ENCODE results near the gene ACACB.
A peak's percentile ranks its signal among the peaks of the same experiment; 100 is the strongest.

Gene ACACB

DNA sequence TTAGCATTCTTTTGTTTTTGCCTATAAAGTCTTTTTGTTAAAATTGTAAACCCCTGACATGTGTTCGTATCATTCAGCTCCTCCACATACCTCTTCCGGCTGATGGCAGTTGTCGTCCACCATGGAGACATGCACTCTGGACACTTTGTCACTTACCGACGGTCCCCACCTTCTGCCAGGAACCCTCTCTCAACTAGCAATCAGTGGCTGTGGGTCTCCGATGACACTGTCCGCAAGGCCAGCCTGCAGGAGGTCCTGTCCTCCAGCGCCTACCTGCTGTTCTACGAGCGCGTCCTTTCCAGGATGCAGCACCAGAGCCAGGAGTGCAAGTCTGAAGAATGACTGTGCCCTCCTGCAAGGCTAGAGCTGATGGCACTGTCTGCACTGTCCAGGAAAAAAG, 30.8 kb upstream of the ACACB start:
- Histone ChIP-seq H3K36me3 (ENCODE audit: control insufficient read depth, insufficient read depth, low read length) (peaks cover 15% of the 10 kb centered on the region), H3K4me3 (replicated peaks; ENCODE audit: low read depth, low read length) (no peak overlapping the region), H3K27me3 (replicated peaks; ENCODE audit: control insufficient read depth, insufficient read depth, low read length) (no peaks in the 10 kb centered on the region)
- DNase-seq (ENCODE audit: extremely low read depth, insufficient read length), result no peak
- TF ChIP-seq, protein P1, sequence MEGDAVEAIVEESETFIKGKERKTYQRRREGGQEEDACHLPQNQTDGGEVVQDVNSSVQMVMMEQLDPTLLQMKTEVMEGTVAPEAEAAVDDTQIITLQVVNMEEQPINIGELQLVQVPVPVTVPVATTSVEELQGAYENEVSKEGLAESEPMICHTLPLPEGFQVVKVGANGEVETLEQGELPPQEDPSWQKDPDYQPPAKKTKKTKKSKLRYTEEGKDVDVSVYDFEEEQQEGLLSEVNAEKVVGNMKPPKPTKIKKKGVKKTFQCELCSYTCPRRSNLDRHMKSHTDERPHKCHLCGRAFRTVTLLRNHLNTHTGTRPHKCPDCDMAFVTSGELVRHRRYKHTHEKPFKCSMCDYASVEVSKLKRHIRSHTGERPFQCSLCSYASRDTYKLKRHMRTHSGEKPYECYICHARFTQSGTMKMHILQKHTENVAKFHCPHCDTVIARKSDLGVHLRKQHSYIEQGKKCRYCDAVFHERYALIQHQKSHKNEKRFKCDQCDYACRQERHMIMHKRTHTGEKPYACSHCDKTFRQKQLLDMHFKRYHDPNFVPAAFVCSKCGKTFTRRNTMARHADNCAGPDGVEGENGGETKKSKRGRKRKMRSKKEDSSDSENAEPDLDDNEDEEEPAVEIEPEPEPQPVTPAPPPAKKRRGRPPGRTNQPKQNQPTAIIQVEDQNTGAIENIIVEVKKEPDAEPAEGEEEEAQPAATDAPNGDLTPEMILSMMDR (IDR thresholded peaks at IDR 0.05; ENCODE audit: insufficient read depth, low read length, poor library complexity, severe bottlenecking), result no peak

GRCh38 chr12:109087250-109087649, 29.1 kb upstream of the ACACB start:
- Histone ChIP-seq H3K4me3 (replicated peaks; ENCODE audit: low read depth, low read length) (no peak overlapping the region), H3K36me3 (ENCODE audit: control insufficient read depth, insufficient read depth, low read length) (peaks cover 15% of the 10 kb centered on the region), H3K27me3 (replicated peaks; ENCODE audit: control insufficient read depth, insufficient read depth, low read length) (no peaks in the 10 kb centered on the region)
- DNase-seq (ENCODE audit: extremely low read depth, insufficient read length), result no peak
- TF ChIP-seq, protein P1 (IDR thresholded peaks at IDR 0.05; ENCODE audit: insufficient read depth, low read length, poor library complexity, severe bottlenecking), result no peak

- H3K36me3 ChIP-seq (ENCODE audit: control insufficient read depth, insufficient read depth, low read length), result peaks cover 15% of the 10 kb centered on the region
- H3K4me3 ChIP-seq (replicated peaks; ENCODE audit: low read depth, low read length), result no peak overlapping the region
- no peak for DNase-seq (ENCODE audit: extremely low read depth, insufficient read length)
- no peaks in the 10 kb centered on the region for H3K27me3 ChIP-seq (replicated peaks; ENCODE audit: control insufficient read depth, insufficient read depth, low read length)
- TF ChIP-seq, protein P1 (IDR thresholded peaks at IDR 0.05; ENCODE audit: insufficient read depth, low read length, poor library complexity, severe bottlenecking), result no peak
Observed at GRCh38 chr12:109088818-109089217, 27.6 kb upstream of the ACACB start.

GRCh38 chr12:109089683-109090082, 26.7 kb upstream of the ACACB start:
- no peak for DNase-seq (ENCODE audit: extremely low read depth, insufficient read length)
- H3K36me3 ChIP-seq (ENCODE audit: control insufficient read depth, insufficient read depth, low read length), result peaks cover 15% of the 10 kb centered on the region
- TF ChIP-seq, protein P1 (IDR thresholded peaks at IDR 0.05; ENCODE audit: insufficient read depth, low read length, poor library complexity, severe bottlenecking), result no peak
- H3K27me3 ChIP-seq (replicated peaks; ENCODE audit: control insufficient read depth, insufficient read depth, low read length), result no peaks in the 10 kb centered on the region
- no peak overlapping the region for H3K4me3 ChIP-seq (replicated peaks; ENCODE audit: low read depth, low read length)

- peak overlapping the region; percentile 68 for H3K4me3 ChIP-seq (replicated peaks; ENCODE audit: low read depth, low read length)
- TF ChIP-seq, protein P1 (IDR thresholded peaks at IDR 0.05; ENCODE audit: insufficient read depth, low read length, poor library complexity, severe bottlenecking), result no peak
- no peak for DNase-seq (ENCODE audit: extremely low read depth, insufficient read length)
- H3K27me3 ChIP-seq (replicated peaks; ENCODE audit: control insufficient read depth, insufficient read depth, low read length), result no peaks in the 10 kb centered on the region
- peaks cover 7% of the 10 kb centered on the region for H3K36me3 ChIP-seq (ENCODE audit: control insufficient read depth, insufficient read depth, low read length)
Observed at GRCh38 chr12:109092497-109093021, 23.8 kb upstream of the ACACB start.

Measured in GM06990 (cell line).